ENCODE measurements around the gene UBE2V1. TPM values are rescaled to one million over a fixed set of nuclear protein-coding genes. Genes with fewer than 3 reads are reported as not detected.
"Not testable (repeated sequence)": the region's sequence is repeated elsewhere in the genome, so short reads cannot be mapped to it uniquely, and the experiment has no call there.

The UBE2V1 gene
- total RNA-seq, 2 donors from 2014 or later = 197 to 205 TPM

- H3K9me3 Mint-ChIP-seq = no peaks in the 10 kb centered on the region
- ATAC-seq (replicated peaks) = no peak
- H3K4me1 Mint-ChIP-seq = peaks cover 16% of the 10 kb centered on the region
- no peak overlapping the region for H3K27ac Mint-ChIP-seq
- no peaks in the 10 kb centered on the region for H3K27me3 Mint-ChIP-seq
- no peak overlapping the region for H3K4me3 Mint-ChIP-seq
- peaks cover 49% of the 10 kb centered on the region for H3K36me3 Mint-ChIP-seq (ENCODE audit: low read depth)
These were observed 29.9 kb downstream of the UBE2V1 start for GRCh38 chr20:50083034-50083433.

GRCh38 chr20:50082056-50082455 lies 30.9 kb downstream of the UBE2V1 start:
- not testable (repeated sequence) for H3K4me3 Mint-ChIP-seq; ATAC-seq (replicated peaks); H3K27ac Mint-ChIP-seq; H3K9me3 Mint-ChIP-seq; H3K27me3 Mint-ChIP-seq
- H3K4me1 Mint-ChIP-seq = peaks cover 16% of the 10 kb centered on the region
- H3K36me3 Mint-ChIP-seq (ENCODE audit: low read depth) = peaks cover 39% of the 10 kb centered on the region

DNA sequence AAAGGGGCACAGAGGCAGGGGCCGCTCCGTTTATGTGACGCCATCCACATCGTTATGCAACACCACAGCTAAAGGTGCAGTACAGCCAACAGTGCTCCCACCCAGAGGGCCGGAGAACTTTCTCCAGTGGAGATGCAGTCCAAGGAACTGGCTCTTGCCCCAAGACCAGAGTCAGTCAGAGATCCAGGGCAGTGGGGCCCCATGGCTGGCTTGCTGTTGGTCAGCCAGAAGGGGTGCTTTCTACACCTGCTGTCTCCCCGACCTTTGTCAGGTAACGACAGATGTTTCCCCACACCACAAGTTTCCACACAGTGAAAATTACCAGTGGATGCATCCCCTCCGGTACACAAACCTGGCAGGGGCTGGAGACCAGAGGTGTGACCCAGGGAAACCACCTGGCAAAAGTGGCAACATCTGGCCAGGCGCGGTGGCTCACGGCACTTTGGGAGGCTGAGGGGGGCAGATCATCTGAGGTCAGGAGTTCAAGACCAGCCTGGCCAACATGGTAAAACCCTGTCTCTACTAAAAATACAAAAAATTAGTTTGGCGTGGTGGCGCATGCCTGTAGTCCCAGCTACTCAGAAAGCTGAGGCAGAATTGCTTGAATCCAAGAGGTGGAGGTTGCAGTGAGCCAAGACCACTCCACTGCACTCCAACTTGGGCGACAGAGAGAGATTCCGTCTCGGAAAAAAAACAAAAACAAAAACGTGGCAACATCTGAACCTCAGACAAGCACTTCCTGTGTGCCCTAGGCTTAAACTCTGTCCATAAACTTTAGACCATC lies 34.9 kb downstream of the UBE2V1 start:
- Mint-ChIP-seq H3K4me1 (no peaks in the 10 kb centered on the region), H3K27ac (no peak overlapping the region), H3K4me3 (no peak overlapping the region), H3K27me3 (no peaks in the 10 kb centered on the region), H3K9me3 (no peaks in the 10 kb centered on the region), H3K36me3 (ENCODE audit: low read depth) (peaks cover 18% of the 10 kb centered on the region)
- ATAC-seq (replicated peaks) = no peak

DNA sequence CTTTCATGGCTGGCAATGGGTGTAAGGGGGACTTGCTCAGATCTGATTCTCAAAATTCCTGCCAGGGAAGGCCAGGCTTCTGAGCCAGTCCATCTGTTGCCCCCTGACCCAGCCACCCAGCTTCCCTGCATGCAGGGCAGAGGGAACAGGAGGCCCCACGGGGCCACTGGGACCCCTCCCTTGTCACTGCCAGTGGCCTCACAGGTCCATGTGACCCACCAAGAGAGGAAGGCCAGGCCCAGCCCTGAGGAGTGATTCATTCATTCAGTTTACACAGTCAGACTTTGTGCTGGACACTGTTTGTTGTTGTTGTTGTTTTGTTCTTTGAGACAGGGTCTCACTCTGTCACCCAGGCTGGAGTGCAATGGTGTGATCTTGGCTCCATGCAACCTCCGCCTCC lies 39.5 kb downstream of the UBE2V1 start:
- Mint-ChIP-seq H3K4me1 (no peaks in the 10 kb centered on the region), H3K27ac (no peak overlapping the region), H3K27me3 (no peaks in the 10 kb centered on the region), H3K9me3 (no peaks in the 10 kb centered on the region), H3K4me3 (no peak overlapping the region), H3K36me3 (ENCODE audit: low read depth) (no peaks in the 10 kb centered on the region)
- no peak for ATAC-seq (replicated peaks)

DNA sequence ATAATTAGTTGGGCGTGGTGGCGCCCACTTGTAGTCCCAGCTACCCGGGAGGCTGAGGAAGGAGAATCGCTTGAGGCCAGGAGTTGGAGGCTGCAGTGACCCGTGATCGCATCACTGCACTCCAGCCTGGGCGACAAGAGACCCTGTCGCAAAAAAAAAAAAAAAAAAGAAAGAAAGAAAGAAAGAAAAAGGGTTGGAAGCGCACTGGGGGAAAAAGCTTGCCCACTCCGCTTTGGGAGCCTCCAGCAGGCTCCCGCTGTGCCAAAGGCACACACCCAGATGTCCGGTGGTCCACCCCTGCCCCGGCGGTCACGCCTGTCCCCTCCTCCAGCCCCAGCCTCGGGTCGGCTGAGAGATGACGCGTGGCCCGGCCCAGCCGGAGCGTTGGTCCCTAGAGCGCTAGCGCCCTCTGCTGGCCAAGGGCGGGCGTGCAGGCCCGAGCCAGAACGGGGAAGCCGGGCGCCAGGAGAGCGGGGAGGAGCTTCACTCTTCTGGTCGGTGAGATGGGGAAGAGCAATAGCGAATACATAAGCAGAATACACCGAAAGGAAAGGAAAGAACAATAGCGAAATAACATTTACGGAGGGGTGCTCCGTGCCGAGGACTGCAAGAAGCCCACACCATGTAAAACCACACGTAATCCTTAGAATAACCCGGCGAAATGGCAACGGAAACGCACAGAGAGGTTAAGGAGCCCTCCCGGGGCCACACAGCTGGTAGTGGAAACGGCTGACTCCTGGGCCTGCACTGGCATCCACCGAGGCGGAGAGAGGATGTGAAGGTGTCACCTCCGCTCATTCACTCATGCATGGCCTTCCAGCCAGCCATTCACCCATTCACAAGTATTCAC lies 41.7 kb downstream of the UBE2V1 start:
- H3K27ac Mint-ChIP-seq = no peak overlapping the region
- no peaks in the 10 kb centered on the region for H3K4me1 Mint-ChIP-seq
- H3K27me3 Mint-ChIP-seq = no peaks in the 10 kb centered on the region
- no peaks in the 10 kb centered on the region for H3K36me3 Mint-ChIP-seq (ENCODE audit: low read depth)
- no peaks in the 10 kb centered on the region for H3K9me3 Mint-ChIP-seq
- peak overlapping the region; percentile 61 for H3K4me3 Mint-ChIP-seq
- ATAC-seq (replicated peaks) = peak; percentile 100

GRCh38 chr20:50070361-50070760 lies 42.6 kb downstream of the UBE2V1 start:
- no peak overlapping the region for H3K27ac Mint-ChIP-seq
- H3K27me3 Mint-ChIP-seq = no peaks in the 10 kb centered on the region
- no peaks in the 10 kb centered on the region for H3K9me3 Mint-ChIP-seq
- H3K4me1 Mint-ChIP-seq = no peaks in the 10 kb centered on the region
- ATAC-seq (replicated peaks) = no peak
- no peaks in the 10 kb centered on the region for H3K36me3 Mint-ChIP-seq (ENCODE audit: low read depth)
- no peak overlapping the region for H3K4me3 Mint-ChIP-seq

GRCh38 chr20:50068041-50068651 lies 44.8 kb downstream of the UBE2V1 start:
- Mint-ChIP-seq H3K4me3 (no peak overlapping the region), H3K27me3 (no peaks in the 10 kb centered on the region), H3K27ac (no peak overlapping the region), H3K9me3 (no peaks in the 10 kb centered on the region), H3K4me1 (no peaks in the 10 kb centered on the region), H3K36me3 (ENCODE audit: low read depth) (no peaks in the 10 kb centered on the region)
- no peak for ATAC-seq (replicated peaks)

- ATAC-seq (replicated peaks) = no peak
- no peaks in the 10 kb centered on the region for H3K36me3 Mint-ChIP-seq (ENCODE audit: low read depth)
- no peak overlapping the region for H3K27ac Mint-ChIP-seq
- H3K9me3 Mint-ChIP-seq = no peaks in the 10 kb centered on the region
- no peaks in the 10 kb centered on the region for H3K27me3 Mint-ChIP-seq
- no peak overlapping the region for H3K4me3 Mint-ChIP-seq
- no peaks in the 10 kb centered on the region for H3K4me1 Mint-ChIP-seq
These were observed 45.5 kb downstream of the UBE2V1 start for GRCh38 chr20:50067461-50067860.

DNA sequence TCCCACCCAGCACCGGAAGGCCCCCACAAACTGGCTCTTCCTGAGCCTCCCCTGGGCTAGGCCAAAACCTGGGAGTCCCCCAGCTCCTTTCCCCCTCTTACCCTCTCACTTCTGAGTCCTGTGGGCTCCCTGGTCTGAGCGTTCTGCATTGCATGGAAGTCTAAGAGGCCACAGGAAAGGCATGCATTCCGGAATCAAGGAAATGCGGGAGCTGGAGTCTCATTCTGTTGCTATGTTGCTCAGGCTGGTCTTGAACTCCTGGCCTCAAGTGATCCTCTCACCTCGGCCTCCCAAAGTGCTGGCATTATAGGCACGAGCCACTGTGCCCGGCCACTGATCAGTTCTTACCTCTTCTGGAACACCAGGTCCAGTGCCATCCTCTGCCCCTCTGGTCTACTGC lies 45.9 kb downstream of the UBE2V1 start:
- no peak for ATAC-seq (replicated peaks)
- Mint-ChIP-seq H3K4me1 (no peaks in the 10 kb centered on the region), H3K4me3 (no peak overlapping the region), H3K9me3 (no peaks in the 10 kb centered on the region), H3K27ac (no peak overlapping the region), H3K36me3 (ENCODE audit: low read depth) (no peaks in the 10 kb centered on the region), H3K27me3 (no peaks in the 10 kb centered on the region)

GRCh38 chr20:50066161-50066834 lies 46.7 kb downstream of the UBE2V1 start:
- H3K9me3 Mint-ChIP-seq = no peaks in the 10 kb centered on the region
- ATAC-seq (replicated peaks) = no peak
- no peaks in the 10 kb centered on the region for H3K27me3 Mint-ChIP-seq
- H3K36me3 Mint-ChIP-seq (ENCODE audit: low read depth) = no peaks in the 10 kb centered on the region
- no peaks in the 10 kb centered on the region for H3K4me1 Mint-ChIP-seq
- no peak overlapping the region for H3K4me3 Mint-ChIP-seq
- no peak overlapping the region for H3K27ac Mint-ChIP-seq

- Mint-ChIP-seq H3K4me3 (no peak overlapping the region), H3K27ac (no peak overlapping the region), H3K27me3 (no peaks in the 10 kb centered on the region), H3K4me1 (no peaks in the 10 kb centered on the region), H3K36me3 (ENCODE audit: low read depth) (no peaks in the 10 kb centered on the region), H3K9me3 (no peaks in the 10 kb centered on the region)
- no peak for ATAC-seq (replicated peaks)
These were observed 47.7 kb downstream of the UBE2V1 start for GRCh38 chr20:50065325-50065615.

GRCh38 chr20:50063763-50064162 lies 49.2 kb downstream of the UBE2V1 start:
- not testable (repeated sequence) for H3K27me3 Mint-ChIP-seq; H3K9me3 Mint-ChIP-seq; H3K4me1 Mint-ChIP-seq; H3K36me3 Mint-ChIP-seq (ENCODE audit: low read depth); ATAC-seq (replicated peaks); H3K27ac Mint-ChIP-seq; H3K4me3 Mint-ChIP-seq

DNA sequence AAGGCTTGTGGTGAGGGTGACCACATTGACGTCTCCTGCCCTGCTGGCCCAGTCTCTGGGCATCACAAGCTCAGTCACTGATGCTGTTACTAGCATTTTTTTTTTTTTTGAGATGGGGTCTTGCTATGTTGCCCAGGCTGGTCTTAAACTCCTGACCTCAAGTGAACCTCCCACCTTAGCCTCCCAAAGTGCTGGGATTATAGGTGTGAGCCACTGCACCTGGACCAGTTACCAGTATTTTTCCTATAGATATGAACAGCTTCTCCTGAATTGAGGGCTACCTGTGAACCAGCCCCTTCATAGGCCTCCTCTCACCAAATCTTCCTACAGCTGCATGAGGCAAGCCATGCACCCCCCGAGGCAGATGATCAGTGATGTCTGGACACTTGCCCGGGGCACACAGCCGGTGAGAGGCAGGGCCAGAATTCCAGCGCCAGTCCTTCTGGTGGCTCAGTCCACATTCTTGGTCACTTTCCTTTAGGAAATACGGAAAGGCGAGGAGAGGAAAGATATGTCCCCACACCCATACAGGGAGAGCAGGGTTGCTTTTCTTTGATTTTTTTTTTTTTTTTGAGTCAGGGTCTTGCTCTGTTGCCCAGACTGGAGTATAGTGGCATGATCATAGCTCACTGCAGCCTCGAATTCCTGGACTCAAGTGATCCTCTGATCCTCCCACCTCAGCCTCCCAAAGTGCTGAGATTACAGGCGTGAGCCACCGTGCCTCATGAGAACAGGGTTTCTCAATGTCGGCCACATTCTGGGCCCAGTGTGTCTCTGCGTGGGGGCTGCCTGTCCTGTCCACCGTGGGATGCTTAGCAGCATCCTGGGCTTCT lies 50.7 kb downstream of the UBE2V1 start:
- Mint-ChIP-seq H3K4me3 (no peak overlapping the region), H3K9me3 (no peaks in the 10 kb centered on the region), H3K27me3 (no peaks in the 10 kb centered on the region), H3K36me3 (ENCODE audit: low read depth) (no peaks in the 10 kb centered on the region), H3K27ac (no peak overlapping the region), H3K4me1 (no peaks in the 10 kb centered on the region)
- ATAC-seq (replicated peaks) = no peak

All from activated T-helper 17 cell treated with anti-CD3 and anti-CD28 coated beads, Interleukin-2, amount 50 U/mL, for 72 hours (primary cell).